ENCODE data around the gene PCDHB1.

Gene PCDHB1

DNA sequence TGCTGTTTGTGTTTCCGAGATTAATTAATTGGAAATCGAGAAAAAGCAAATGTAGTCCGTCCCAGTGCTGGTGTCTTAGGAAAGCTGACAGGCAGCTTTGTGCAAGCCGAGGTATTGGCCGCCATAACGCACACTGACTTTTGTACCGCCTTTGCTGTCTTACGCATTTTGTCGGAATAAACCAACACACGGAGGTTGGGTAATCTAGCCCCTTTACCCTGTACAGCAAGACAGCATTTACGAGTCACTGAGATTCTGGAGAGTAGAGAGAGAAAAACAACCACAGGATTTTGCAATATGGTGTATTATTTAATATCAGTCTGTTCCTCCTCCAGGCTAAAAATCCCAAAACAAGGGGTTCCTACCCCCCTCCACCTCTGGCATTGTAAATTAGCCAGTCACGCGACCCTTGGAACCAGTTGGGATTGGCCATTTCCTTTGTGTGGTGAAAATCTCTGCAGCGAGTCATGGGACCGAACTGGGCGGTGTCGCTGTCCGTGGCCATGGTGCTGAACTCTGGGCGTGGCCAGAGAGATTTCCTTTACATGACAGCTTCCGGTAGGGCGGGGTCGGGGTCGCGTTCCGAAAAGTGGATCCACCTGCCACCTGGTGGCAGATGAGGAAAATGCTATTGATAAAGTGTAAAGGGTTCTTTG lies 10.3 kb upstream of the PCDHB1 start:
- H4K20me1 ChIP-seq (ENCODE audit: insufficient read depth, low read length), result no peaks in the 10 kb centered on the region
- peak overlapping the region; percentile 65 for H3K4me3 ChIP-seq (ENCODE audit: low read length)
- no peaks in the 10 kb centered on the region for H3F3A ChIP-seq (ENCODE audit: insufficient read depth, low read length)
- peak overlapping the region; percentile 67 for H3K9ac ChIP-seq (ENCODE audit: low read length)
- H2AFZ ChIP-seq (ENCODE audit: low read length), result peak overlapping the region; percentile 59
- H3K79me2 ChIP-seq (ENCODE audit: low read length), result no peaks in the 10 kb centered on the region
- DNase-seq, result peak; percentile 96
- peak overlapping the region; percentile 38 for H3K4me2 ChIP-seq (ENCODE audit: low read depth, low read length)
- H3K4me1 ChIP-seq (ENCODE audit: low read length), result no peaks in the 10 kb centered on the region
- H3K9me2 ChIP-seq (replicated peaks; ENCODE audit: insufficient read depth, low read length), result no peaks in the 10 kb centered on the region
- H3K27me3 ChIP-seq (replicated peaks; ENCODE audit: insufficient read depth, low read length), result no peaks in the 10 kb centered on the region
- H3K27ac ChIP-seq (ENCODE audit: low read length), result peak overlapping the region; percentile 55; the same call in 1 of the 2 replicates
- H3K36me3 ChIP-seq (replicated peaks; ENCODE audit: insufficient read depth, low read length), result no peaks in the 10 kb centered on the region
- no peaks in the 10 kb centered on the region for H3K9me3 ChIP-seq (replicated peaks; ENCODE audit: insufficient read depth, low read length)
- TF ChIP-seq, protein P1, sequence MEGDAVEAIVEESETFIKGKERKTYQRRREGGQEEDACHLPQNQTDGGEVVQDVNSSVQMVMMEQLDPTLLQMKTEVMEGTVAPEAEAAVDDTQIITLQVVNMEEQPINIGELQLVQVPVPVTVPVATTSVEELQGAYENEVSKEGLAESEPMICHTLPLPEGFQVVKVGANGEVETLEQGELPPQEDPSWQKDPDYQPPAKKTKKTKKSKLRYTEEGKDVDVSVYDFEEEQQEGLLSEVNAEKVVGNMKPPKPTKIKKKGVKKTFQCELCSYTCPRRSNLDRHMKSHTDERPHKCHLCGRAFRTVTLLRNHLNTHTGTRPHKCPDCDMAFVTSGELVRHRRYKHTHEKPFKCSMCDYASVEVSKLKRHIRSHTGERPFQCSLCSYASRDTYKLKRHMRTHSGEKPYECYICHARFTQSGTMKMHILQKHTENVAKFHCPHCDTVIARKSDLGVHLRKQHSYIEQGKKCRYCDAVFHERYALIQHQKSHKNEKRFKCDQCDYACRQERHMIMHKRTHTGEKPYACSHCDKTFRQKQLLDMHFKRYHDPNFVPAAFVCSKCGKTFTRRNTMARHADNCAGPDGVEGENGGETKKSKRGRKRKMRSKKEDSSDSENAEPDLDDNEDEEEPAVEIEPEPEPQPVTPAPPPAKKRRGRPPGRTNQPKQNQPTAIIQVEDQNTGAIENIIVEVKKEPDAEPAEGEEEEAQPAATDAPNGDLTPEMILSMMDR (IDR thresholded peaks at IDR 0.05; ENCODE audit: low read length), result peak; percentile 71
- TF ChIP-seq EZH2phosphoT487 (IDR thresholded peaks at IDR 0.05; ENCODE audit: low read length), result no peak
- TF ChIP-seq EZH2 (optimal IDR thresholded peaks at IDR 0.05; ENCODE audit: low read depth, low read length), result no peak

DNA sequence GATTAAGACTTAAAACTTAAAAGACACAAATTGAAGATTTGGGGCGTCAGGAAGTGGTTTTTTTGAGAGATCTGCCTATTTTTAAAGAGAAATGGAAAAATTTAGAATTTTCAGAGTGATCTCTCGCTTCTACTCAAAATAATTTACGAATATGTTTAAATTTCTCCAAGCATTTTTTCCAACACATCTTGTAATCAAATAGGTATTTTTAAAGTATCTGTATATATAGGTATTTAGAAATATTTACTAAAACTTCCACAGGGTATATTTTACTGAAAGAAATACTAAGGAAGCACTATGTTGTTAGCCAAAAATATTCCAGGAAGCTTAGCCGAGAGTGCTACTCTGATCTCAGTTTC lies 9.8 kb upstream of the PCDHB1 start:
- no peaks in the 10 kb centered on the region for H3F3A ChIP-seq (ENCODE audit: insufficient read depth, low read length)
- no peaks in the 10 kb centered on the region for H3K9me2 ChIP-seq (replicated peaks; ENCODE audit: insufficient read depth, low read length)
- H3K4me1 ChIP-seq (ENCODE audit: low read length), result no peaks in the 10 kb centered on the region
- H3K27ac ChIP-seq (ENCODE audit: low read length), result no peak overlapping the region
- no peak overlapping the region for H3K4me3 ChIP-seq (ENCODE audit: low read length)
- no peaks in the 10 kb centered on the region for H3K27me3 ChIP-seq (replicated peaks; ENCODE audit: insufficient read depth, low read length)
- no peaks in the 10 kb centered on the region for H4K20me1 ChIP-seq (ENCODE audit: insufficient read depth, low read length)
- DNase-seq, result no peak
- no peaks in the 10 kb centered on the region for H3K9me3 ChIP-seq (replicated peaks; ENCODE audit: insufficient read depth, low read length)
- H3K36me3 ChIP-seq (replicated peaks; ENCODE audit: insufficient read depth, low read length), result no peaks in the 10 kb centered on the region
- H3K79me2 ChIP-seq (ENCODE audit: low read length), result no peaks in the 10 kb centered on the region
- H2AFZ ChIP-seq (ENCODE audit: low read length), result no peak overlapping the region
- no peak for TF ChIP-seq EZH2 (optimal IDR thresholded peaks at IDR 0.05; ENCODE audit: low read depth, low read length)
- TF ChIP-seq EZH2phosphoT487 (IDR thresholded peaks at IDR 0.05; ENCODE audit: low read length), result no peak
- TF ChIP-seq, protein P1 (IDR thresholded peaks at IDR 0.05; ENCODE audit: low read length), result no peak
- no peak overlapping the region for H3K4me2 ChIP-seq (ENCODE audit: low read depth, low read length)
- no peak overlapping the region for H3K9ac ChIP-seq (ENCODE audit: low read length)

DNA sequence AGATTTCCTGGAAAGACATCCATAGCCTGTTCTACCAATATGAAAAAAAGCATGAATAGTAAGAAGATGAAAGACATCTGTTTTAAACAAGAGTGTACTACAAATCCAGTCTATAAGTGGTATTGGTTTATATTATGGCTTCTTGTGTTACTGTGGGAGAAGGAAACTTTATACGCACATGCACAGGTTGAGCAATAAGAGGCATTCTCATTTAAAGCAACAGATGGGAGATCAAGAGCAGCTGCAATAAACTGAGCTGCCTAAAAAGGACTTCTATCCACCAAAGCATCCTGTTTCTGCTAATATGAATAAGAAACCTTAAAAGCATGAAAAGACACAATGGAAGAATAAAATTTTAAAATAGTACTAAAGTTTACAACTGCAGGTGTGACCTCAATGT lies 8.6 kb upstream of the PCDHB1 start:
- no peaks in the 10 kb centered on the region for H3K9me2 ChIP-seq (replicated peaks; ENCODE audit: insufficient read depth, low read length)
- no peak overlapping the region for H3K4me2 ChIP-seq (ENCODE audit: low read depth, low read length)
- DNase-seq, result no peak
- H3K4me1 ChIP-seq (ENCODE audit: low read length), result no peaks in the 10 kb centered on the region
- no peaks in the 10 kb centered on the region for H4K20me1 ChIP-seq (ENCODE audit: insufficient read depth, low read length)
- no peaks in the 10 kb centered on the region for H3K79me2 ChIP-seq (ENCODE audit: low read length)
- no peak overlapping the region for H2AFZ ChIP-seq (ENCODE audit: low read length)
- no peak for TF ChIP-seq EZH2phosphoT487 (IDR thresholded peaks at IDR 0.05; ENCODE audit: low read length)
- TF ChIP-seq EZH2 (optimal IDR thresholded peaks at IDR 0.05; ENCODE audit: low read depth, low read length), result no peak
- TF ChIP-seq, protein P1 (IDR thresholded peaks at IDR 0.05; ENCODE audit: low read length), result no peak
- H3K36me3 ChIP-seq (replicated peaks; ENCODE audit: insufficient read depth, low read length), result no peaks in the 10 kb centered on the region
- H3F3A ChIP-seq (ENCODE audit: insufficient read depth, low read length), result no peaks in the 10 kb centered on the region
- H3K9me3 ChIP-seq (replicated peaks; ENCODE audit: insufficient read depth, low read length), result no peaks in the 10 kb centered on the region
- H3K27me3 ChIP-seq (replicated peaks; ENCODE audit: insufficient read depth, low read length), result no peaks in the 10 kb centered on the region
- H3K27ac ChIP-seq (ENCODE audit: low read length), result no peak overlapping the region
- H3K4me3 ChIP-seq (ENCODE audit: low read length), result no peak overlapping the region
- no peak overlapping the region for H3K9ac ChIP-seq (ENCODE audit: low read length)
